ENCODE data around the gene RALB. TPM values are rescaled to one million over a fixed set of nuclear protein-coding genes. Genes with fewer than 3 reads are reported as not detected.

Gene RALB
- total RNA-seq, 4 donors from 2014 or later, result 22.4 to 42.8 (median 34.9) TPM

- TF ChIP-seq POLR2A (IDR thresholded peaks at IDR 0.05), result no peak
- TF ChIP-seq, protein P1, sequence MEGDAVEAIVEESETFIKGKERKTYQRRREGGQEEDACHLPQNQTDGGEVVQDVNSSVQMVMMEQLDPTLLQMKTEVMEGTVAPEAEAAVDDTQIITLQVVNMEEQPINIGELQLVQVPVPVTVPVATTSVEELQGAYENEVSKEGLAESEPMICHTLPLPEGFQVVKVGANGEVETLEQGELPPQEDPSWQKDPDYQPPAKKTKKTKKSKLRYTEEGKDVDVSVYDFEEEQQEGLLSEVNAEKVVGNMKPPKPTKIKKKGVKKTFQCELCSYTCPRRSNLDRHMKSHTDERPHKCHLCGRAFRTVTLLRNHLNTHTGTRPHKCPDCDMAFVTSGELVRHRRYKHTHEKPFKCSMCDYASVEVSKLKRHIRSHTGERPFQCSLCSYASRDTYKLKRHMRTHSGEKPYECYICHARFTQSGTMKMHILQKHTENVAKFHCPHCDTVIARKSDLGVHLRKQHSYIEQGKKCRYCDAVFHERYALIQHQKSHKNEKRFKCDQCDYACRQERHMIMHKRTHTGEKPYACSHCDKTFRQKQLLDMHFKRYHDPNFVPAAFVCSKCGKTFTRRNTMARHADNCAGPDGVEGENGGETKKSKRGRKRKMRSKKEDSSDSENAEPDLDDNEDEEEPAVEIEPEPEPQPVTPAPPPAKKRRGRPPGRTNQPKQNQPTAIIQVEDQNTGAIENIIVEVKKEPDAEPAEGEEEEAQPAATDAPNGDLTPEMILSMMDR (IDR thresholded peaks at IDR 0.05), result no peak
- intact Hi-C loops (cut with DNase I; ENCODE audit: low total_unique reads), result no loop called here
- no peak for DNase-seq (ENCODE audit: low spot score in 2 of 2)
- 57 to 77% methylated on average over 4 of the region's 4 CpGs for WGBS, 2 donors
- no peak overlapping the region for H3K4me3 ChIP-seq (ENCODE audit: low read depth, poor library complexity, severe bottlenecking)
Observed at GRCh38 chr2:120291401-120292311, 39.0 kb downstream of the RALB start.

DNA sequence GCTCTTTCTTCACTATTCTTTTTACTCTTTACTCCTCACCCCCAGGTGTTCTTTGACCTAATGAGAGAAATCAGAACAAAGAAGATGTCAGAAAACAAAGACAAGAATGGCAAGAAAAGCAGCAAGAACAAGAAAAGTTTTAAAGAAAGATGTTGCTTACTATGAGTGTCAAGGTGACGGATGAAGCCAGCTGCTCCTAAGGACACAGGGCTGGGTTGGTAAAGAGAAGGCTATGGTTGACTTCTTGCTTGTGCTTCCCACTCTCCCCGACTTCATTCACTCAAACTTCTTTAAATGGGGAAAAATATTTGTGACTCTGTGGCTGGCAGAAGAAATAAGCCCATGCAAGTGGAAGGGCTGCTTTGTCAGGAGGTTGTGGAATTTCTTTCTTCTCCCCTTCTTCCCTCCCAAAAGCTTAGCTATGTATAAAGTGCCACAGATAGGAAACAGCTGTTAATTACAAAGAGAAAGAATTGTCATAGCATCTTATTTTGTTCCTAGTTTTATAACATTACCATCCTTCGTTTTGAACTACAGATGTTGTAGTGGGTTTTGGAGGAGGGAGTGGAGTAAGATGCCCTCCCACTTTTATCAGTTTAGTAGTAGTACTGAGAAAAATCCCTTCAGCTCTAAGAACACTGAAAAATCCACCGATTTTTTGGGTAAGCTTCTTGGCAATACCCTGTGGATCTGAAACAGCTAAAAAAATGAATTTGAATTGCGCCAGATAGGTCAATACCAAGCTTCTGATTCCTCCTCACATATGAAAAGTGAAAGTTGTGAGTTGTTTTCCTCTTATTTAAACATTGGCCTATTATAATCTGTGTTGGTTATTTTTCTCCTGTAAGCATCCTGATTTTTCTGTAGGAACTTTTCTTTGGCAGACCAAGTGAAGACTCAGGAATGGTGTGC, 40.7 kb downstream of the RALB start:
- TF ChIP-seq POLR2A (IDR thresholded peaks at IDR 0.05), result no peak
- TF ChIP-seq, protein P1 (IDR thresholded peaks at IDR 0.05), result no peak
- H3K4me3 ChIP-seq (ENCODE audit: low read depth, poor library complexity, severe bottlenecking), result no peak overlapping the region
- WGBS, 2 donors, result 75% methylated on average over 5 of the region's 5 CpGs
- intact Hi-C loops (cut with DNase I; ENCODE audit: low total_unique reads), result no loop called here
- no peak for DNase-seq (ENCODE audit: low spot score in 2 of 2)

- H3K4me3 ChIP-seq (ENCODE audit: low read depth, poor library complexity, severe bottlenecking), result no peak overlapping the region
- WGBS, 2 donors, result 85 to 92% methylated on average over 3 of the region's 3 CpGs
- DNase-seq (ENCODE audit: low spot score in 2 of 2), result no peak
- intact Hi-C loops (cut with DNase I; ENCODE audit: low total_unique reads), result no loop called here
- no peak for TF ChIP-seq POLR2A (IDR thresholded peaks at IDR 0.05)
Observed at GRCh38 chr2:120294008-120294340, 41.3 kb downstream of the RALB start.

- no peak for TF ChIP-seq POLR2A (IDR thresholded peaks at IDR 0.05)
- TF ChIP-seq, protein P1 (IDR thresholded peaks at IDR 0.05), result no peak
- H3K4me3 ChIP-seq (ENCODE audit: low read depth, poor library complexity, severe bottlenecking), result no peak overlapping the region
- 87 to 92% methylated on average over 7 of the region's 7 CpGs for WGBS, 2 donors
- DNase-seq (ENCODE audit: low spot score in 2 of 2), result no peak
- intact Hi-C loops (cut with DNase I; ENCODE audit: low total_unique reads), result no loop called here
Observed at GRCh38 chr2:120298173-120298835, 45.7 kb downstream of the RALB start.

- no peak for TF ChIP-seq POLR2A (IDR thresholded peaks at IDR 0.05)
- TF ChIP-seq, protein P1 (IDR thresholded peaks at IDR 0.05), result no peak
- DNase-seq (ENCODE audit: low spot score in 2 of 2), result no peak
- 91 to 93% methylated on average over 9 of the region's 9 CpGs for WGBS, 2 donors
- intact Hi-C loops (cut with DNase I; ENCODE audit: low total_unique reads), result no loop called here
- H3K4me3 ChIP-seq (ENCODE audit: low read depth, poor library complexity, severe bottlenecking), result no peak overlapping the region
Observed at GRCh38 chr2:120299004-120299403, 46.4 kb downstream of the RALB start.

Measured in lower leg skin (tissue), 4 donors.